ENCODE measurements around the gene FGF22. TPM values are rescaled to one million over a fixed set of nuclear protein-coding genes. Genes with fewer than 3 reads are reported as not detected.

FGF22 gene
- total and polyA plus RNA-seq, 4 donors: 0.72 to 2.5 (median 1.7) TPM

DNA sequence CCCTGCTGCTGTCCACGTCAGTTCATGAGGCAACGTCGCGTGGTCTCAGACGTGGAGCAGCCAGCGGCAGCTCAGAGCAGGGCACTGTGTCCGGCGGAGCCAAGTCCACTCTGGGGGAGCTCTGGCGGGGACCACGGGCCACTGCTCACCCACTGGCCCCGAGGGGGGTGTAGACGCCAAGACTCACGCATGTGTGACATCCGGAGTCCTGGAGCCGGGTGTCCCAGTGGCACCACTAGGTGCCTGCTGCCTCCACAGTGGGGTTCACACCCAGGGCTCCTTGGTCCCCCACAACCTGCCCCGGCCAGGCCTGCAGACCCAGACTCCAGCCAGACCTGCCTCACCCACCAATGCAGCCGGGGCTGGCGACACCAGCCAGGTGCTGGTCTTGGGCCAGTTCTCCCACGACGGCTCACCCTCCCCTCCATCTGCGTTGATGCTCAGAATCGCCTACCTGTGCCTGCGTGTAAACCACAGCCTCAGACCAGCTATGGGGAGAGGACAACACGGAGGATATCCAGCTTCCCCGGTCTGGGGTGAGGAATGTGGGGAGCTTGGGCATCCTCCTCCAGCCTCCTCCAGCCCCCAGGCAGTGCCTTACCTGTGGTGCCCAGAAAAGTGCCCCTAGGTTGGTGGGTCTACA lies 43.1 kb downstream of the FGF22 start:
- Histone ChIP-seq H3K4me1 (ENCODE audit: control insufficient read depth, insufficient read depth, low read length) (peaks cover 29% of the 10 kb centered on the region), H3K27ac (ENCODE audit: low read depth, low read length) (no peak overlapping the region), H3K4me3 (ENCODE audit: low read depth, low read length) (no peak overlapping the region), H3K36me3 (ENCODE audit: control insufficient read depth, insufficient read depth, low read length) (peaks cover 18% of the 10 kb centered on the region), H3K9me3 (ENCODE audit: control insufficient read depth, insufficient read depth, low read length) (no peaks in the 10 kb centered on the region), H3K27me3 (ENCODE audit: control insufficient read depth, insufficient read depth, low read length) (no peaks in the 10 kb centered on the region)
- WGBS (ENCODE audit: insufficient coverage): 87% methylated on average over 22 of the region's 25 CpGs
- no peak for DNase-seq (ENCODE audit: low read depth in 4 of 6, low spot score in 6 of 6)

DNA sequence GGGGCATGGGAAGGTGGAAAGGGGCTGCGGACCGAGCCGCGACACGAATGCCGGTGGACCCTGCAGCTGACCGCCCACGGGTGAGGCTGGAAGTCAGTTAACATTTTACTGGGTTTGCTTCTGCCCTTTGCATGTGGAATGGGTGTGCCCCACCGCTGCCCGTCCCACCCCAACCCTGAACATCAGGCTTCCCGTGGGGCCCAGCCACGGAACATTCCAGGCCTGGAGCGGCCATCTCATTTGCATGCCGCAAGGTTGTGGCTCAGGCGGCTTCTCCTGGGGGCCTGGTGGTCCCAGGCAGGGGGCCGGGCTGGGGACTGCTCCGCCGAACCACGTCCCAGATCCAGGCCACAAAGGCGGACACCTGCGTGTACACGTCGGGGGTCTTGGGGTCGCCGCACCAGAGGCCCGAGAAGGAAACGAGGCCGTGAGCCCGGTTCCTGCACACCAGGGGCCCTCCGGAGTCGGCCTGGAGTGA lies 45.8 kb downstream of the FGF22 start:
- Histone ChIP-seq H3K9me3 (ENCODE audit: control insufficient read depth, insufficient read depth, low read length) (no peaks in the 10 kb centered on the region), H3K36me3 (ENCODE audit: control insufficient read depth, insufficient read depth, low read length) (peaks cover 10% of the 10 kb centered on the region), H3K27ac (ENCODE audit: low read depth, low read length) (no peak overlapping the region), H3K4me1 (ENCODE audit: control insufficient read depth, insufficient read depth, low read length) (peaks cover 12% of the 10 kb centered on the region), H3K4me3 (ENCODE audit: low read depth, low read length) (no peak overlapping the region), H3K27me3 (ENCODE audit: control insufficient read depth, insufficient read depth, low read length) (no peaks in the 10 kb centered on the region)
- 81% methylated on average over 20 of the region's 31 CpGs for WGBS (ENCODE audit: insufficient coverage)
- no peak for DNase-seq (ENCODE audit: low read depth in 4 of 6, low spot score in 6 of 6)

DNA sequence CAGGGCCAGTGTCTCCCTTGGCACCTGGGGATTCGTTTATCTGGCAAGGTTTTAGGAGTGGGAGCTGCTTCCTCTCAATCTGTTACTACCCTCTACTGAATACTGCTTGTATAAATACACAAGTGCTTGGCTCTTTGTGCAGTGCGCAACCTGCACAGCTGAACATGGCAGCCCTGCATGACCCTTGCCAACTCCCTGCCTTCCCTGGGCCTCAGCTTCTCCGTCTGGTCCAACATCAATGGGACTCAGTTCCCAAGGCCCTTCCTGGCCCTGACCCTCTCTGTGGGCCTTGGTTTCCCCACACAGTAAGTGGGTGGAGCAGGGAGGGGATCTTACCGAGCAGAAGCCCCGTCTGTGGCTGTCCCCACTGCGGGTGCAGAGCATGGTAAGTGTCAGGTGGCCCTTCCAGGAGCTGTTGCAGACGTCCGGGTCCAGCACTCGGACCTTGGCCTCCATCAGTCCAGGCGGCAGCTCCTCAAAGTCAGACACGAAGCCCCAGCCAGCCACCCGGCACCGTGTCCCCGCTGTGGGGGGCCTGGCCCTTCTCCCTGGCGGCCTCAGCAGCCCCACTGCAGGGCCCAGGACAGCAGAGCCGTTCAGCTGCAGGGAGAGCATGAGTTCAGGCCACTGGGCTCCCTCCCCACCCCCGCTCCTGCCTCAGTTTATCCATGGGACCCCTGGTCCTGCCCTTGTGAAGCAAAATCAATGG lies 47.1 kb downstream of the FGF22 start:
- no peak for DNase-seq (ENCODE audit: low read depth in 4 of 6, low spot score in 6 of 6)
- 70% methylated on average over 16 of the region's 17 CpGs for WGBS (ENCODE audit: insufficient coverage)
- Histone ChIP-seq H3K27me3 (ENCODE audit: control insufficient read depth, insufficient read depth, low read length) (no peaks in the 10 kb centered on the region), H3K36me3 (ENCODE audit: control insufficient read depth, insufficient read depth, low read length) (peaks cover 10% of the 10 kb centered on the region), H3K9me3 (ENCODE audit: control insufficient read depth, insufficient read depth, low read length) (no peaks in the 10 kb centered on the region), H3K4me1 (ENCODE audit: control insufficient read depth, insufficient read depth, low read length) (no peaks in the 10 kb centered on the region), H3K27ac (ENCODE audit: low read depth, low read length) (no peak overlapping the region), H3K4me3 (ENCODE audit: low read depth, low read length) (no peak overlapping the region)

DNA sequence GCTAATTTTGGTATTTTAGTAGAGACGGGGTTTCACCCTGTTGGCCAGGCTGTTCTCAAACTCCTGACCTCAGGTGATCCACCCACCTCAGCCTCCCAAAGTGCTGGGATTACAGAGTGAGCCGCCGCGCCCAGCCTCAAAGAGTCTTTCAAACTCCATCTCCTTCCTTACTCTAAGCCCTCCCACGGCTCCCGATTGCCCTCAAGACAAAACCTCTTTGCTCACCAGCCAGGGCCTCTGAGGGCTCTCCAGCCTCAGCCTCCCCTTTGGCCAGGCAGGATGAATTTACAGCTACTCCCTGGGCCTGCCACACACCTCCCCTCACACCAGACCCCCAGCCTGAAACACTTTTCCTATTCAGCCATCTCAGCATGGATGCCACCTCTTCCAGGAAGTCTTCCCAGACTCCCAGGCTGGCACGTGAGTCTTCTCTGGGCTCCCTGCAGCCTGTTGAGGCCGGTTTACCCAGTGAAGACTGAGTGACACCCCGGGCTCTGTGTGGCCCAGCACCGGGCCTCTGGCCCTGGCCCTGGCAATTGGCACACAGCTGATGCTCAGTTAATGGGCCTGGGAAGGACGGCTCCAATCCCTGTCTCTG lies 48.0 kb downstream of the FGF22 start:
- Histone ChIP-seq H3K4me3 (ENCODE audit: low read depth, low read length) (no peak overlapping the region), H3K36me3 (ENCODE audit: control insufficient read depth, insufficient read depth, low read length) (peaks cover 6% of the 10 kb centered on the region), H3K27me3 (ENCODE audit: control insufficient read depth, insufficient read depth, low read length) (no peaks in the 10 kb centered on the region), H3K9me3 (ENCODE audit: control insufficient read depth, insufficient read depth, low read length) (no peaks in the 10 kb centered on the region), H3K27ac (ENCODE audit: low read depth, low read length) (no peak overlapping the region), H3K4me1 (ENCODE audit: control insufficient read depth, insufficient read depth, low read length) (no peaks in the 10 kb centered on the region)
- whole genome bisulfite sequencing (ENCODE audit: insufficient coverage): 84% methylated on average over 10 of the region's 11 CpGs
- DNase-seq (ENCODE audit: low read depth in 4 of 6, low spot score in 6 of 6): no peak

DNA sequence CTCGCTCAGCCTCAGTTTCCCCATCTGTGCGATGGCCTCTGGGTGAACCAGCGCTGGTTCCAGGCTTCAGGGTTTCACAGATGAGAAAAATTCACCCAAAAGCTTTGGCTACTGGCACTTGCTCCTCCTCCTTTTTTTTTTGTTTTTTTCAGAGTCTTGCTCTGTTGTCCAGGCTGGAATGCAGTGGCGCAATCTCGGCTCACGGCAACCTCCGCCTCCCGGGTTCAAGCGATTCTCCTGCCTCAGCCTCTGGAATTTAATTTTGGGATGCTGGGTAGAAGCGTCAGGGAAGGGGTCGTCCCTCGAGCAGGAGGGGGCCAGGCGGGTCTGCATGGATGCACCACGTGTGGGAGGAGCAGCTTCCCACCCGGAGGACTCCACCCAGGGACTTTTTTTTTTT lies 48.5 kb downstream of the FGF22 start:
- H3K4me3 ChIP-seq (ENCODE audit: low read depth, low read length): no peak overlapping the region
- no peak for DNase-seq (ENCODE audit: low read depth in 4 of 6, low spot score in 6 of 6)
- H3K27ac ChIP-seq (ENCODE audit: low read depth, low read length): no peak overlapping the region
- WGBS (ENCODE audit: insufficient coverage): 82% methylated on average over 9 of the region's 15 CpGs
- H3K27me3 ChIP-seq (ENCODE audit: control insufficient read depth, insufficient read depth, low read length): no peaks in the 10 kb centered on the region
- H3K36me3 ChIP-seq (ENCODE audit: control insufficient read depth, insufficient read depth, low read length): peaks cover 2% of the 10 kb centered on the region
- H3K4me1 ChIP-seq (ENCODE audit: control insufficient read depth, insufficient read depth, low read length): no peaks in the 10 kb centered on the region
- H3K9me3 ChIP-seq (ENCODE audit: control insufficient read depth, insufficient read depth, low read length): no peaks in the 10 kb centered on the region

DNA sequence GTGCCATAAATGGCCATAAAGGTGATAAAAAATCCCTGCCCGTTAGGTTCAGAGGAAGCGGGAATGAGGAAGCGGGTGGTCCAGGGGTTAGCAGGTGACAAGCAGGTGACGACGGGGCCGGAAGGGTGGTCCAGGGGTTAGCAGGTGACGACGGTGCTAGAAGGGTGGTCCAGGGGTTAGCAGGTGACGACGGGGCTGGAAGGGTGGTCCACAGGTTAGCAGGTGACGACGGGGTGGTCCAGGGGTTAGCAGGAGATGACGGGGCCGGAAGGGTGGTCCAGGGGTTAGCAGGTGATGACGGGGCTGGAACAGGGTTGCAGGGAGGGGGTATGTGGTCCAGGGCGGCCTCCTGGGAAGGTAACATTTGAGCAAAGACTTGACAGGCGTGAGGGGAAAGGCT lies 49.3 kb downstream of the FGF22 start:
- H3K27me3 ChIP-seq (ENCODE audit: control insufficient read depth, insufficient read depth, low read length): no peaks in the 10 kb centered on the region
- 85% methylated on average over 16 of the region's 17 CpGs for WGBS (ENCODE audit: insufficient coverage)
- H3K36me3 ChIP-seq (ENCODE audit: control insufficient read depth, insufficient read depth, low read length): no peaks in the 10 kb centered on the region
- no peak overlapping the region for H3K27ac ChIP-seq (ENCODE audit: low read depth, low read length)
- no peak for DNase-seq (ENCODE audit: low read depth in 4 of 6, low spot score in 6 of 6)
- H3K4me3 ChIP-seq (ENCODE audit: low read depth, low read length): no peak overlapping the region
- H3K9me3 ChIP-seq (ENCODE audit: control insufficient read depth, insufficient read depth, low read length): no peaks in the 10 kb centered on the region
- no peaks in the 10 kb centered on the region for H3K4me1 ChIP-seq (ENCODE audit: control insufficient read depth, insufficient read depth, low read length)

DNA sequence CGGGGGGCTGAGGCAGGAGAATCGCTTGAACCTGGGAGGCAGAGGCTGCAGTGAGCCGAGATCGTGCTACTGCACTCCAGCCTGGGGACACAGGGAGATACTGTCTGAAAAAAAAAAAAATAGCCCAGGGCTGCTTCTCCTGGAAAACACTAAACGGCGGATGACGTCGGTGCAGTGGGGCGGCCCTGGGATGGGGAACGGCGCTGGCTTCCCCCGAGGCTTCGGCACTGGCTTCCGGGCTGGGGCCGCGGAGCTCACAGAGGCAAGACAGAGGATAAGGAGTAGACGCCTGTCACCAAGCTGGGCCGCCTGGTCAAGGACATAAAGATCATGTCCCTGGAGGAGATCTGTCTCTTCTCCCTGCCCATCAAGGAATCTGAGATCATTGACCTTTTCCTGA lies 50.5 kb downstream of the FGF22 start:
- Histone ChIP-seq H3K27me3 (ENCODE audit: control insufficient read depth, insufficient read depth, low read length) (peaks cover under 1% of the 10 kb centered on the region), H3K27ac (ENCODE audit: low read depth, low read length) (no peak overlapping the region), H3K4me3 (ENCODE audit: low read depth, low read length) (no peak overlapping the region), H3K36me3 (ENCODE audit: control insufficient read depth, insufficient read depth, low read length) (no peaks in the 10 kb centered on the region), H3K4me1 (ENCODE audit: control insufficient read depth, insufficient read depth, low read length) (no peaks in the 10 kb centered on the region), H3K9me3 (ENCODE audit: control insufficient read depth, insufficient read depth, low read length) (no peaks in the 10 kb centered on the region)
- no peak for DNase-seq (ENCODE audit: low read depth in 4 of 6, low spot score in 6 of 6)
- WGBS (ENCODE audit: insufficient coverage): 77% methylated on average over 16 of the region's 18 CpGs

Other genes starting within 250 kb of the FGF22 start
- 1 to 10 TPM; 8.7 to 9.4 TPM for gene C2CD4C, start 230.7 kb upstream of the FGF22 start, total RNA-seq
- gene C2CD4C, start 230.7 kb upstream of the FGF22 start, polyA plus RNA-seq (ENCODE audit: insufficient read length in 2 of 2): 10 to 100 TPM; 30.8 to 32.6 TPM
- 10 to 100 TPM; 15.5 to 24.2 TPM for gene SHC2, start 178.8 kb upstream of the FGF22 start, total RNA-seq
- gene SHC2, start 178.8 kb upstream of the FGF22 start, polyA plus RNA-seq (ENCODE audit: insufficient read length in 2 of 2): 100 to 1,000 TPM in 1 of 2 donors, 10 to 100 TPM in 1; 92.7 to 111 TPM
- 1 to 10 TPM in 1 of 2 donors, under 1 TPM in 1; 0.40 to 2.6 TPM for gene MADCAM1, start 143.4 kb upstream of the FGF22 start, total RNA-seq
- gene MADCAM1, start 143.4 kb upstream of the FGF22 start, polyA plus RNA-seq (ENCODE audit: insufficient read length in 2 of 2): 1 to 10 TPM; 5.3 to 7.1 TPM
- gene TPGS1, start 132.4 kb upstream of the FGF22 start, total RNA-seq: 10 to 100 TPM in 1 of 2 donors, 1 to 10 TPM in 1; 9.9 to 23.9 TPM
- 10 to 100 TPM; 30.3 to 31.3 TPM for gene TPGS1, start 132.4 kb upstream of the FGF22 start, polyA plus RNA-seq (ENCODE audit: insufficient read length in 2 of 2)
- gene CDC34, start 108.1 kb upstream of the FGF22 start, total RNA-seq: 10 to 100 TPM; 35.5 to 85.5 TPM
- 10 to 100 TPM; 86.6 to 92.0 TPM for gene CDC34, start 108.1 kb upstream of the FGF22 start, polyA plus RNA-seq (ENCODE audit: insufficient read length in 2 of 2)
- gene GZMM, start 95.8 kb upstream of the FGF22 start, total RNA-seq: under 1 TPM in 1 of 2 donors, not detected in 1; 0.33 TPM
- under 1 TPM; 0.55 to 0.68 TPM for gene GZMM, start 95.8 kb upstream of the FGF22 start, polyA plus RNA-seq (ENCODE audit: insufficient read length in 2 of 2)
- gene BSG, start 67.3 kb upstream of the FGF22 start, total RNA-seq: 100 to 1,000 TPM; 177 to 638 TPM
- 100 to 1,000 TPM; 484 to 623 TPM for gene BSG, start 67.3 kb upstream of the FGF22 start, polyA plus RNA-seq (ENCODE audit: insufficient read length in 2 of 2)
- gene HCN2, start 50.0 kb upstream of the FGF22 start, total RNA-seq: 10 to 100 TPM in 1 of 2 donors, 1 to 10 TPM in 1; 8.6 to 35.7 TPM
- gene HCN2, start 50.0 kb upstream of the FGF22 start, polyA plus RNA-seq (ENCODE audit: insufficient read length in 2 of 2): 10 to 100 TPM; 82.5 to 85.8 TPM
- 10 to 100 TPM; 11.8 to 40.8 TPM for gene POLRMT, start 6.3 kb upstream of the FGF22 start, total RNA-seq
- 10 to 100 TPM; 51.6 to 54.2 TPM for gene POLRMT, start 6.3 kb upstream of the FGF22 start, polyA plus RNA-seq (ENCODE audit: insufficient read length in 2 of 2)
- gene RNF126, start 23.3 kb downstream of the FGF22 start, total RNA-seq: 10 to 100 TPM; 13.4 to 20.3 TPM
- gene RNF126, start 23.3 kb downstream of the FGF22 start, polyA plus RNA-seq (ENCODE audit: insufficient read length in 2 of 2): 10 to 100 TPM; 50.9 to 61.6 TPM
- gene FSTL3, start 36.5 kb downstream of the FGF22 start, total RNA-seq: 10 to 100 TPM; 11.5 to 32.1 TPM
- gene FSTL3, start 36.5 kb downstream of the FGF22 start, polyA plus RNA-seq (ENCODE audit: insufficient read length in 2 of 2): 10 to 100 TPM; 11.3 to 18.5 TPM
- gene PRSS57, start 55.6 kb downstream of the FGF22 start, total RNA-seq: 1 to 10 TPM in 1 of 2 donors, under 1 TPM in 1; 0.33 to 1.1 TPM
- gene PRSS57, start 55.6 kb downstream of the FGF22 start, polyA plus RNA-seq (ENCODE audit: insufficient read length in 2 of 2): under 1 TPM in 1 of 2 donors, not detected in 1; 0.15 TPM
- 10 to 100 TPM; 48.8 to 72.4 TPM for gene PALM, start 69.1 kb downstream of the FGF22 start, total RNA-seq
- 100 to 1,000 TPM; 237 to 260 TPM for gene PALM, start 69.1 kb downstream of the FGF22 start, polyA plus RNA-seq (ENCODE audit: insufficient read length in 2 of 2)
- gene MISP, start 111.2 kb downstream of the FGF22 start, total RNA-seq: under 1 TPM; 0.40 to 0.66 TPM
- under 1 TPM; 0.41 to 0.42 TPM for gene MISP, start 111.2 kb downstream of the FGF22 start, polyA plus RNA-seq (ENCODE audit: insufficient read length in 2 of 2)
- gene PTBP1, start 157.6 kb downstream of the FGF22 start, total RNA-seq: 10 to 100 TPM; 51.3 to 91.9 TPM
- 100 to 1,000 TPM; 137 to 152 TPM for gene PTBP1, start 157.6 kb downstream of the FGF22 start, polyA plus RNA-seq (ENCODE audit: insufficient read length in 2 of 2)
- 10 to 100 TPM; 26.1 to 29.3 TPM for gene PLPPR3, start 182.1 kb downstream of the FGF22 start, total RNA-seq
- gene PLPPR3, start 182.1 kb downstream of the FGF22 start, polyA plus RNA-seq (ENCODE audit: insufficient read length in 2 of 2): 100 to 1,000 TPM; 201 to 245 TPM
- gene AZU1, start 188.0 kb downstream of the FGF22 start, total RNA-seq: 10 to 100 TPM in 1 of 2 donors, 1 to 10 TPM in 1; 2.0 to 14.2 TPM
- 1 to 10 TPM; 3.0 to 3.6 TPM for gene AZU1, start 188.0 kb downstream of the FGF22 start, polyA plus RNA-seq (ENCODE audit: insufficient read length in 2 of 2)
- 10 to 100 TPM in 1 of 2 donors, 1 to 10 TPM in 1; 3.8 to 37.1 TPM for gene PRTN3, start 201.1 kb downstream of the FGF22 start, total RNA-seq
- under 1 TPM; 0.41 to 0.72 TPM for gene PRTN3, start 201.1 kb downstream of the FGF22 start, polyA plus RNA-seq (ENCODE audit: insufficient read length in 2 of 2)
- gene ELANE, start 212.4 kb downstream of the FGF22 start, total RNA-seq: 10 to 100 TPM in 1 of 2 donors, under 1 TPM in 1; 0.99 to 23.5 TPM
- gene ELANE, start 212.4 kb downstream of the FGF22 start, polyA plus RNA-seq (ENCODE audit: insufficient read length in 2 of 2): under 1 TPM in 1 of 2 donors, not detected in 1; 0.18 TPM
- gene CFD, start 219.8 kb downstream of the FGF22 start, total RNA-seq: 1 to 10 TPM; 4.2 to 6.5 TPM
- gene CFD, start 219.8 kb downstream of the FGF22 start, polyA plus RNA-seq (ENCODE audit: insufficient read length in 2 of 2): 1 to 10 TPM; 2.8 to 5.1 TPM